Effector CD4-positive, alpha-beta T cell (primary cell): ENCODE results near the gene TSPO2.

Experiments used
- DNase-seq: peaks from one replicate; pipeline ENCODE4 v3.0.0-alpha.2; 2020

Gene TSPO2

DNA sequence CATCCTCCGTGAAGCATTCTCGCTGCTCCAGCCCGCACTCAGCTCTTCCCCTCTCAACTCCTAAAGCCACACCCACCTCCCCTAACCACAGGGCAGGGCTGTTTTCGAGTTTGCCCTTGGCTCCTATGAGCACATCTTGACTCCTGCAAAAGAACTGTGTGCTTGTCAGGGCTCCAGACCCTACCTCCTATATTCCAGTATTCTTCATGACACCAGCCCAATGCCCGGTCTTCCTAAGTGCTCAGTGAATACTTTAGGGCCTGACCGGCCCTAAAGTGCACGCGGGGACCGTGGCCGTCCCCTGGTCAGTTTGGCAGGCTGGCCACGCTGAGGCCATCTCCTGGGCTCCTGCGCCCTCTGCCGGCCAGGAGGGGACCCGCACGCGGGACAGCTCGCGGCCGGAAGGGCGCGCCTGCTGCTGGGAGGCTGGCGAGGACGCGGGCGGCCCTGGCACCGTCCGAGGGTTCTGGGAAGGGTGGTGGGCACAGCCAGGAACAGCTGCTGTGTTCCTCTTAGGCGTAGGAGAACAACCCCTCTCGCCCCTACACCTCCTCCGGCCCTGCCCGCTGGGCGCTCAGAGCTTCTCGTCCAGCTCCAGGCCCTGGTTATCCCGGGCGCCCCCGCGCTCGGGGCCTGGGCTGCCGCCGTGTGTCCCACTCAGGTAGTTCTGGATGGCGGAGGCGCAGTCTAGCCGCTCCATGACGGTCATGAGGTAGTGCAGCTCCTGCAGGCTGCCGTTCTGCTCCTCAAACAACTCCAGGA, 14.3 kb upstream of the TSPO2 start:
- peak; percentile 59 for DNase-seq

DNA sequence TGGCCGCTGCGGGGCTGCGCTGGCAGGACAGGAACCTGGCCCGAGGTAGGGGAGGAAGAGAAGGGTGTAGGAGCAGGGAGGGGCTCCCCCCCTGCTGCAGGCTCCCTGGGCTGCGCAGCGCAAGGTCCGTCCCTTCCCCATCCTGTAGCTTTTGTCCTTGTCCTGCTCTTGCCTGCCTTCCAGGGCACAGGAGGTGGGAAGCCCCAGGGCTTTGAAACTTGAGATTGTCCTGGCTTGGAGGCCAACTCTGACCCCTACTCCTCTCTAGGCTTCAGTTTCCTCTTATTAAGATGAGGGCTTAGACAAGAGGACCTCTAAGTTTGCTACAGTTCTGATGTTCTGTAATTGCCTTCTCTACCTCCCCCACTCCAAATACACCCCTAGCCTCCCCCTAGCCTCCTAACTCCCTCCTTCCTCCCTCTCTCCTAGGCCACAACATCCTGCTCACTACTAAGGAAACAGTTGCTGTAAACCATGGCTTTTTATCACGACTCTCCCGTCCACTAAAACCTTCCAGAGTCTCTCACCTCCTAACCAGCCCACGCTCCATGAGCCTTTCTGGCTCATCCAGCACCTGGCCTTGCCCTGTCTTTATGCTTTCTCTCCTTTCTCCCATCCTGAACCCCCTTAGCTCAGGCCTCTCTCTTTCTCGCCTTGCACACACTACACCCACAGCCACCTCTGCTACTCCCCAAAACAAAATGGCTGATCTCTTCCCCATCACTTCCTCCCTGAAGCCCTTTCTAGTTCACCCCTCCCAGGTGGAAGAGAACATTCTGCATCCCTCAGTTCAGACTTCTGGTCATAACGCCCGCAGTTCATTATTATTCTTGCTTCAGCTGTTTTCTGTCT, 13.5 kb upstream of the TSPO2 start:
- DNase-seq, result no peak

DNA sequence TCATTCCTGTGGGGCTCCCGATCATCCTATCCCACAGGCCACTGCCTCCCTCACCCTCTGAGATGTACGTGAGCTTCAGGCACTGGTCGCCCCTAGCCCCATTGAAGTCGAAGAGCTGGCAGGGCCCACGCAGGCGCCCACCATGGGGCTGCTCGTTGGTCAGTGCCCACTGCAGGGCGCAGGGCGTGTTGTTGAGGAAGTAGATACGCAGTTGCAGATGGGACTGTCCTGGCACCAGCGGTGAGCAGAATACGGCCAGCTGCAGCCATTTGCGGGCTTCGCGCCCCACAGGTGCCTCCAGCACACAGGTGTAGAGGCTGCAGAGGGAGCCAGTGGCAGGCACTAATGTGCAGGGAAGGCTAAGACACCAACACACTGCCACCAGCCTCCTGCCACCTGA, 9.4 kb upstream of the TSPO2 start:
- DNase-seq, result no peak

DNA sequence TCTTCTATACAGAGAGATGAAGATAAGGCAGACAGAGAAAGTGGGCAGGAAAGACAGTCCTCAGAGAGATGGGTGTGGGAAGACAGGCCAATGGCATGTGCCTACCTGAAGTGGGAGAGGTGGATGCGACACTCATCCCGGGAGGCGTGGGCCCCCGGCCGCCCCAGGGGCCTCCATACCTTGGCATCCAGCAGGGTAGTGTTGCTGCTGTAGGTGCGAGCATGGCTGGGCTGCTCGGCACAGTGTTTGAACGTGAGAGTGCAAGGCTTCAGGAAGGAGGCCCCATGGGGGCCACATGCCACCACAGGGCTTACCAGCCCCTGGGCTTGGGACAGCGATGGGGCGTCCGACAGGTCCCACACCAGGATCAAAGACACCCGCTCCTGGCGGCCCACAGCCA, 8.5 kb upstream of the TSPO2 start:
- no peak for DNase-seq

DNA sequence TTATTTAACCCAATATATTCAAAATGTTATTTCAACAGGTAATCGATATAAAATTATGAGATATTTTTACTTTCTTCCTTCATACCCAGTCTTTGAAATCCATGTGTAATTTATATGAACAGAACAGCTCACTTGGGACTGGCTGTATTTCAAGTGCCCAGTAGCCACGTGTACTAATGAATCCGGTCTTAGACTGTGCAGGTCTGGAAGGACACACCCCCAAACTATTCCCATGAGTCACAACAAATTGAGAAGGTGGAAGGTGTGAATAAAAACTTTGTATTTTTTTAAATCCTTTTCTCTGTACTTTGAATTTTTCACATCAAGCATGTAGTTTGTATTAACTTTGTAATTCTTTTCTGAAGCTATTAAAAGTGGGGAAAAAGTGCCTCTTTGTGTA, 6.1 kb upstream of the TSPO2 start:
- no peak for DNase-seq

DNA sequence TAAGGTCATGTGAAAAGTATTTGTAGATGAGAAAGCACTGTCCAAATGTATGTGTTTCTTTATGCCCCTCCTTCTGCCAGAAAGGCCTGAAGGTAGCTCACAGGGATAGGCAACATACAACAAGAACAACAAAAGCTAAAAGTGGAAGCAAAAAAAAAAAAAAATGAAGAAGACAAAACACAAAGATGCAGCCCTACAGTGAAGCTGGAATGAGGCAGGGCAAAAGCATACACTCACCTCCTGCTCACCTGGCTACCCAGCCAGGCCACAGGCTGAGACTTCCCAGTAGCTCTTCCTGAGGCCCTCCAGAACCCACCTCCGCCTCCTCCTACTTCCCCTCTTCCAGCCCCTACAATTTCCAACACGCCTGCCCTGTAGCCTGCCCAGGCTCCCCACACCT, 5.7 kb upstream of the TSPO2 start:
- no peak for DNase-seq

DNA sequence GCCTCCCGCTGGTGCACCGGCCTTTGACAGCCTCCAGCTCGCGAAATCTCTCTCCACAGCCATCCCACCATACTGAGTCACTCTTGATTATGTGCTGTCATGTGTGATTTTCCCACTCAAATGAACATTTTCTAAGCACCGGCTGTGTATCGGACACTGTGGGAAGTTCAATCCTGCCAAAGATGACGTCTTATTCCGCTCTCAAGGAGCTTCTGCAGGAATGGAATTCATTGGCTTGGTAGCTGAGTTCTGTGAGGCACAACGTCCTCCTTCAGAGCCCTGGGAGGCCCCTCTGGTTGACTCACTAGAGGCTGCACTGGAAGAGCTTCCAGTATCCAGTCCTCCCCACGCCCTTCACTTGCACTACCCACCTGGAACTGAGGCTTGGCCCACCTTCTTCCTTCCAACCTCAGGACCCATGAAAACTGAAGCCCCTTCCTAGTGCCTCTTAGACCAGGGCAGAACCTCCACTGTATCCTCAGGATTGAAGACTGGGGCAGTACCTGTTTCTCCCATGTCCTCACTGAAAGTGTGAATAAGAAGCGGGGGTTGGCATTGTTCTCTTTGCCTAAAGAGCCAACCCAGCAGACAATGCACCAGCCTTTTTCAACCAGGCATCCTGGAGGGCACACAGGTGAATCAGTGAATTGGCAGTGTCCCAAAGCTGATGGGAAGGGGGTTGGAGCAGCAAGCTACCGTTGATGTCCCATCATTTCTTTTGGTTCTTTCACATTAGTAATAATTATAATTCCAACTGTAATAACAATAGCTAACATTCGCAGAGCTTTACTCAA, 5.0 kb upstream of the TSPO2 start:
- no peak for DNase-seq

DNA sequence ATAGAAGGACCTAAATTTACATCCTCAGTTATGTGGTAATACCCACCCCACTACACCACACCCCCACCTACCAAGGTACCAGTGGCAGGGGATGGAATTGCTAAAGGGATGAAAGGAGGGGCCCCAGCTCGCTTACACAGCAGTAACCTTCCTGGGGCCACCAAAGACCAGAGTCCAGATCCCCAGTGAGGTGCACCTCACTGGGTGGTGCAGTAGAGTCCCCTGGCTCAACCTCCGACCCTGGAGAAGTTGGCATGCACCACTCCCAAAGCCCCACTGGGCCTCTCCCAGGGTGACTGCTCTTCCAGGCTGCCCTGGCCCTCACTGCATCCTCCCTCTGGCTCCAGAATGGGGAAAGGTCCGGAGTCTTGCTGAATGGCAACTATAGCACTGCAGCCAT, 4.1 kb upstream of the TSPO2 start:
- no peak for DNase-seq

DNA sequence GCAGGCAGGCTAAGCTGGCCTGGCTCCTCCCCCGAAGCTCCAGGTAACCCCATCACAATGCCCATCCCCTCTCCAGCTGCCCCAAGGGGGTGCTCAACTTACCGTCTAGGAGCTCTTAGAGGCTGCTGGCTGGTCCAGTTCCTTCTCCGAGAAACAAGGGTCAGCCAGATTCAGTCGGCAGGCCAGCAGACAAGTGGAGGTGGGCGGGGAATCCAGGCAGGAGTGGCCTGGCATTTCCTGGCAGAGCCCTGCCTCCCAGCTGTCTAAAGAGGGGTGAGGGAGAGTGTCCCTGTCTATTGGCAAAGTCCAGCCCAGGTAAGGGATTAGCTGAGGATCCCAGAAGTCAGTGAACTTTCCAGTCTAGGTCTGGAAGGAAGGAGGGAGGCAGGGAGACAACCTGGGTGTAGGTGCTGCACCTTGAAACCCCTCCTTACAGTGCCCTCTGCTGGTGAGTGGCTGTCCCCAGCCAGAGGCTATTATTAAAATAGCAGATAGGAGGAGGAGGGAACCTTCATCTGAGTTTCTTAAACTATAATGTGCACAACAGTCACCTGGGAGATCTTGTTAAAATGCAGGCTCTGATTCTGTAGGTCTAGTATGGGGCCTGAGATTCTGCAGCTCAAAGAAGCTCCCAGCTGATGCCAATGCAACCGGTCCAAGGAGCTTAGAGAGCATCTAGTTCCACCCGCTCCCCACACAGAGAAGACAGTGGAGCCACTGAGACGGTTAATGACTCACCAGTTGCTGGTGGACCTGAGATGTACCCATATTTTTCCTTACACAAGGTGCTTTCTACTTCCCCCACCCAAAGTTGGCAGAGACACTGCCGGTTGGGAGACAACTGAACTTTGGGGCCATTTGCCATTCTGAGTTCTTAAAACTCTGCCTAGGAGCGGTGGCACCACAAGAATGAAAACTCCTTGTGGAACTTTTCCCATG, 2.9 kb upstream of the TSPO2 start, which contains the start of gene UNC5CL:
Gene UNC5CL (minus strand): TSS at position 162 of the 939 bp plus-strand sequence. CDS start 4,147 bp downstream, outside the sequence.
- DNase-seq, result peak; percentile 36

DNA sequence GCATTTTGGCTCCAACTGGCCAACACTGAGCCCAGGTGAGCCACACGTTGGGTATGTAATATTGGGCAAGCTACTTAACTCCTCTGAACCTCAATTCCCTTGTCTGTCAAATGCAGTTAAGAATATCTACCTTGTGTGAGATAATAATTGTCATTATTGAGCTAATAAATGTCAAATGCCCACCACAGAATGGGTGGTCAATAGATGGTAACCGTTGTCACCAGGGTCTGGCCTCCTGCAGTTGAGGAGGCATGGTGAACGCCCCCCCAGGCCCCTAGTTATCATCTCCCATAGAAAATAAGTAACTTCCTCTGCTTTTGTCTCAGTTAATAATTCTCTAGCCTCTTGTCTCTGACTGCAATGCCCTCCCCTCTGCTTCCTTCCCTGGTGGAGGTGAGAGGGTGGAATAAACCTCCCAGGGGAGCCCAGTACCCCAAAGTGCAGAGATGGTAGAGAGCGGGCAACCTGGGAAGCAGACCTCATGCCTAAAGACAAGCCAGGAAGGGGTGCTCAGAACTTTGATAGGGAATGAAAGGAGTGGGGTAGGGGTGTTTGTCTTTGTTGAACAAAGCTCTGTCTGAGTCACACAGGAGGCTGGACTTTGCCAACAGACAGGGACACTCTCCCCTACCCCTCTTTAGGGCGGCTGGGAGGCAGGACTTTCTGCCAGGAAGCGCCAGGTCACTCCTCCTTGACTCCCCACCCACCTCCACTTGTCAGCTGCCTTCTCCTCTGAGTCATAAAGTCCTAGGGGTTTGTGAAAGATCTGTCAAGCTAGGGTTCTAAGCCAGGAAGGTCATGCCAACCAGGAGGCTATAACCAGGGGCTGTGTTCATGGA, 1.9 kb upstream of the TSPO2 start:
- DNase-seq, result no peak

DNA sequence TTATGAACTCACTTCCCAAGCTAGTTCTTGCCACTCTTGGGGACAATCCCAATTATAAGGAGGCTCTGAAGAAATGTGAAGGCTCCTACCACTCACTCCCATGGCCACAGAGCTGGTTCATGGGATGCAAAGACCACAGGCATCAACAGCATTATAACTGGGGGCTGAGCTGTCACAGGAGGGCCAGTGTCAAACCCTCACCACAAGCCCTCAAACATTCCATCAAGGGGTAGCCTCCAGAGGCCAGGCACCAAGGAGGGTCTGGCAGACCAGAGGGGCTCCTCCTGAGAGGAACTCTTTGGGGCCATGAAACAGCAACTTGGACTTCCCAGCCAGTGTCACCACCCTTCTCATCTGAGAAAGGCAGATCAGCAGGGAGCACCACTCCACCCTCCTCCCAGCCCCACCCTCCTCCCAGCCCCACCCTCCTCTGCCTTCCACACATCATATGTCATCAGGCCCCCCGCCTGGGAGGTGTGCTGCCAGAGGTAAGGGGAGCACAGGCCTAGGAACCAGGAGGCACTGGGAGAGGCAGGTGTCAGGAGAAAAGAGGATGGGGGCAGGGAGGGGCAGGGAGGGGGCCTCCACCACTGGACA, 1.2 kb upstream of the TSPO2 start:
- DNase-seq, result no peak

DNA sequence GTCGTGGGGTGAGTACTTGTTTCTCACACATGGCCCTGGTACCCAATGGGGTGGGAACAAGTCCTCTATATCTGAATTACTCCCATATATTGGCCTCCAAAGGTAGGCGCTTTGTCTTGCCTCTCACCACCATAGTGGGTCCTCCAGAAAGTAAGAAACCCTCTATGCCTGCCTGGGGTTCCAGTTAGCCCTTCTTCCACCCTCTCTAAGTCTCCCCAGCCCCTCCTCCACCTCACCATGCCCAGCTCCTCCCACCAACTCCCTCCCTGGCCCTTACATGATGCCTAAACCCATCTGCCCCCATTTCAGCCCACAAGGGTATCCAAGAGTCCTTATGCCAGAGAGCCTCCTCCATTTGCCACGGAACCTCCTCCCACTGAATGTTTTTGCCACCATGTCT, 884 bp downstream of the TSPO2 start:
- DNase-seq, result no peak

DNA sequence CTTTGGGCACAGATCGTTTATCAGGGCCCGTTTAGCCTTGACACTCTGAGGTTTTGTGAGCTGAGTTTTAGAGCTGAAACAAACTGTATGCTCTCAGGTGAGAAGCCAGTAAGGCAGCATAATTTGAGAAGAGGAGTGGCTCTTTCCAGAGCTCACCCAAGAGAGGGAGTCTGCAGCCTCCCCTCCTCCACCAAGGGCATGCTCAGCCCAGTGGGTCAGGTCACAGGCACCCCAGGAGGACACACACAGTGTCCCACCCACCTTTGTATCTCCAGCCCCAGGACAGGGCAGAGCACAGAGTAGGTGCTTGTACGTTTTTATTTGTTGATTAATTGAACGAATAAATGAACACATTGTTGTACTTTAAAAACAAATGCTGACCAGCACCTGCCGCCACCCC, 3.4 kb downstream of the TSPO2 start:
- no peak for DNase-seq

DNA sequence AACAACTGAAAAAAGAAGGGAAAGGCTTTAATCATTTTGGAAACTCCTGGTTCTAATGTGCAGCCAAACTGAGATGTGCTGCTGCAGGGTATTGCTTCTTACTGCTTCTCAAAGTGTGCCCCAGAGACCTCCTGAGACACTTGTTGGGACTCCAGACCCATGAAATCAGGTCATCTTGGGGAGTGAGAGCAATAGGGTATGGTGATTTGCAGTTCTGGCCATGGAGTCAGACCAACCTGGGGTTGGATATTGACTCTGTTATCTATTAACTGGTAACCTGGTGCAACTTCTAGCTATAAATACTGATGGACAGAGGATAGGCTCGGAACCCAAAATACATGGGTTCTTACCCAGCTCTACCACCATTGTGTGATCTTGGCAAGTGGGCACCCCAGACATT, 3.8 kb downstream of the TSPO2 start:
- DNase-seq, result no peak

DNA sequence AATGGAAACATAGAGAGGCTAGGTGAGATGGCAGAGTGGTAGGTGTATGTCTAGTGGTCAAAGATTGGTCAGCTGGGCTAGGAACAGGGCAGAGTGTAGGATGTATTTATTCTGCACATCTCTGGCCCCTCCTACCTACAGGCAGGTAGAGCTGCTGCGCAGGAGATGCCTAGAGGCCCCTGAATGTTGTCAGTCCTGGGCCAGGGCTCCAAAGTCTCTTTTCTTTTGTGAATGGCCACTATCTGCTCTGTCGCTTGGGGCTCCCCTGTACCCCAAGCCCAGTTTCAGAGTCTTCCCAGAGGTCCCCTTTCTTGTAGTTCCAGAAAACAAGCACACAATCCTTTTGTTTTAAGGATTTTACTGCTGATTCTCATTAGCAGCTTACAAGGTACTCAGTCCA, 5.0 kb downstream of the TSPO2 start:
- no peak for DNase-seq

DNA sequence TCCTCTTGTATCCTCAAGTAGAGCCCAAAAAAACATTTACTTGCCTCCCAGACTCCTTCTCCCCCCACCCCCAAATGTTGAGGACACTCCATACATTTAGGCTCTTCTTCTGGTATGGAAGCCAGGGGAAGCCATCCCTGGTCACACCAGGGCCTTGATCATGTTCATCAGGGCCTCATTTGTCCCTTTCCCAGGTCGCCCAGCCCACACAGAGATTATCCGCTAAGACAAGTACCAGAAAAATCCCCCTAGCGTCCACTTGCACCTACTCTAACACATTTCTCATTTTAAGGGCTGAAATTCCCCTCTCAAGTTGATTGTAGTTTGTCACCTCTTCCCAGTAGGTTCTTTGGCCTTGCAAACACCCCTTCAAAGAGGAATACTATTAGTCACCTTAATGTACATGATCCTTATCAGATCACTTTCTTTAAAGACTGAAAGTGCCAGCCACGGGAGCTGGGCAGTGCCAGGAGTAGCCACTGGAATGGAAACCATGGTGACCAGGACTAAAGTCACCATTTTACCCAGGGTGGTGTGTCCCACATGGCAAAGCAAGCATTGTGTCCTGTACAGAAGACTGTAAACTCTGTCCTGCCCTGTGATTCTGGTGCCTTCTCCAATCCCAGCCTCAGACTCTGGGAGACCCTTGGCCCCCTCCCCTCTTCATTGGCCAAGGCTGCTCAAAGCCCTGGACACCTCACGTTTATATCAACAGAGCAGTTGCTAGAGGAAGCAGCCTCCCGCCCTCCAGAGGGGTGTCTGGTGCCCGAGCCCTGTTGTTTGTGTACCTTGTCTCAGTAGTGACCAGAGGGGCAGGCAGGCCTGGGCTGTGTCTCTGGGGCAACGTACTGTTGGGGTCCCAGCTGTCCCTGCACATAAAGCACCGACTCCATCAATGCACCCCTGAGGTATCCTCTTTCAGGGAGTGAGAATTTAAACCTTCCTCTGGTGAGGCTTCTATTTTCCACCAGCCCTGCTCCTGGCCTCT, 5.8 kb downstream of the TSPO2 start:
- DNase-seq, result no peak

DNA sequence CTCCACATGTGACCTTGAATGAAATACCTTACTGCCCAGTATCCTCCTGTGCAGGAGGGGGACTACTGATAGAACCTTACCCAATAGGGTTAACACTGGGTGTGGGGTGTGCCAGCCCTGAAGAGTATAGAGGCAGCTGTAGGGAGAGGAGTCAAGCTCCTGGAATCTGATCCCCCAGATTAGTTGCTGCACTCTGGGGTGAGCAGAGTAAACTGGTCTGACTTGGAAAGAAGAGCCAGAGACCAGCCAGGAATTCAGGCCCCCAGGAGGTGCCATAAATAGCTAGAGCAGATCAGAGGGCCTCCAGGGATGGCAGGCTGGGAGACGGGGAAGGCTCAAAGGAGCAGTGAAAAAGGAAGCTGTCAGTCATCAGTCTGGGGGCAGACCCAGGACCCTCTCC, 7.3 kb downstream of the TSPO2 start:
- DNase-seq, result no peak

DNA sequence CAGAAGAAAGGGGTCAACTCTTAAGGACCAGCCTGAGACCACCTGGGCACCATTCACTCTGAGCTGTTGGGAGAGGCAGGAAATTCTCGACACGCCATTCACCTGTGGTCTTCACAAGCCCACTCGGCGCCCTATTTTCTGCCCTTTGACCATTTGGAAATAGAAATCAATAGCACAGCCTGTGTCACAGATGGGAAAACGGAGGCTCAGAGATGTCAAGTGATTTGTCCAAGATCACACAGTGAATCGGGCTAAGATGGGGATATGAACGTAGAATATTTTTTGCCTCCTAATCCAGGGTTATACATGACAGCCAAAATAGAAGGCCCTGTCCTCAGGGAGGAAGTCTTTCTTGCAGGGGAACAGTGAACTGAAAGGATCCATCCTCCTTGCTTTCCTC, 7.7 kb downstream of the TSPO2 start:
- no peak for DNase-seq

DNA sequence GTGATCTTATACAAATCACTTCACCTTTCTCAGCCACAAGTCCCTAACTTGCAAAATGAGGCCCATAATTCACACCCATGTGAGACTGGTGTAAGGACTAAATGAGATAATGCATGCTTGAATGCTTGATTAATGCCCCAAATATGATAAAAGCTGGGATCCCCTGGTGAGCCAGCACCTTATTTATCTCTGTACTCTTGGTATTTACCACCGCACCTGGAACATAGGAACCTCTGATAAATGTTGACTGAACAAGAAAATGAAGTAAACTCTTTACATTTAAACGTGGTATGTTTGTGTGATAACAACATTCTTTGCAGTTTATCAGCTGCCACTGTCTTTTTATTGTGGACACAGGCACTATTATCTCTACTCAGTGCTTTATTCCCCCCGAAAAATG, 8.3 kb downstream of the TSPO2 start:
- DNase-seq, result no peak

DNA sequence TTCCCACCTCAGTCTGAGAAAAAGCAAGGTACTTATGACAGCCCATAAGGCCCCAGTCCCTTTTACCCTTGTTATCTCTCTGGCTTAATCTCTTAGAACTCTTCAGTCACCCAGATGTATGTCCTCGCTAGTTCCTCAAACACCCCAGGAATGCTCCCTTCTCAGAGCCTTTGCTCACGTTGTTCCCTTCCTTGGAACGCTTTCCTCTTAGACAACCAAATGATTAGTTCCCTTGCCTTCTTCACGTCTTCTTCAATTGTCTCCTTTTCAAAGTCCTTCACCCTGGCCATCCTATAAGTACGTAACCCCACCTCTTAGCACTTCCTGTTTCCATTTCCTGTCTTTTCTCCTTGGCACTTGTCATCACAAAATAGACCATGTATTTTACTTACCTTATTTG, 9.6 kb downstream of the TSPO2 start:
- DNase-seq, result no peak
